Measurements from ENCODE around the gene CNTRL.
"Not testable (repeated sequence)": the region's sequence is repeated elsewhere in the genome, so short reads cannot be mapped to it uniquely, and the experiment has no call there.

Gene CNTRL

DNA sequence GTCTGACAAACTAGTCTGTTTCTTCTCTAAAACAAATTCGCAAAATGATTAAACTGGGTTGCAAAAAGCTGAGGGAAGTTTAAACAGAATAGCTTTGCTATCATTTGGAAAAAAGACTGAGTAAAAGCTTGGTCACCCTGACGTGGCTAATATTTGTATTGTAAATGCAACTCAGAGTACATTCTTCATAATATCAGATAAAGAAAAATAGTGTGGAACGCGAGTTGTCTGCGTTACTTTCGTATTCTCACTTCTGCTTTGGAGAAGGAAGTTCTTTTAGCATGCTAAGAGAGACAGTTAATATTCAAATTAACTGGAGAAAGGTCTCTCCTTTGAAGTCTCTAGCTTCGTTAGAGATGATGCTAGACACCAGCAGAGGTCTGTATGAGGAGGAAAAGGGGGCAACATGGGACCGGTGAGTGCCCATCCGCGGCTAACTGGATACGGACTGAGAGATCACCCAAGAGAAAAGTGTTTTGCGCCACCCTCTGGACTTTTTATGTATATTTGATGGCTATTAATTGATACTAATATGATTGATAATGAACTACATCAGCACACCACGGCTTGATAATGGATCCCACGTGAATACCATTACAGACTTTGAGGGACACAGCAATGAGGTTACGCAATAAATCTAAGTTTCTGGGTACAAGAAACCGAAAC is 2.9 kb upstream of the CNTRL start:
- no peak for DNase-seq (ENCODE audit: low read depth)

DNA sequence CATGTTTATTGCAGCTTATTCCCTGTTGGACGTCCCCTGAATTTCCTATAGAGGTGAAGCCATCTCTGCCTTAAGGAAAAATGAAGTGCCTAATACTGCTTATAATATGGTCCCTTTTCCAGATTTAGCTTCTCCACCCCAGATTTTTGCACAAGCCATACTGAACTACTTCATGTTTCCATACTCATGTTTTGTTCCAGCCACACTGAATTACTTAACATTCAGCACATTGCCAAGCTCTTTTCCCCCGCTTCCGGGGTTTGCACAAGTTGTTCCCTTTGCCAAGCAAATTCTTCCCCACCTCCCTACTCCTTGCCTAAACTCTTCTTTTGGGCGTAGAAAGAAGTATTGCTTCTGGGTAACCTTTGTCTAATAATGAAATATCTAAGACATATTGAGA is 1.7 kb upstream of the CNTRL start:
- no peak for DNase-seq (ENCODE audit: low read depth)

DNA sequence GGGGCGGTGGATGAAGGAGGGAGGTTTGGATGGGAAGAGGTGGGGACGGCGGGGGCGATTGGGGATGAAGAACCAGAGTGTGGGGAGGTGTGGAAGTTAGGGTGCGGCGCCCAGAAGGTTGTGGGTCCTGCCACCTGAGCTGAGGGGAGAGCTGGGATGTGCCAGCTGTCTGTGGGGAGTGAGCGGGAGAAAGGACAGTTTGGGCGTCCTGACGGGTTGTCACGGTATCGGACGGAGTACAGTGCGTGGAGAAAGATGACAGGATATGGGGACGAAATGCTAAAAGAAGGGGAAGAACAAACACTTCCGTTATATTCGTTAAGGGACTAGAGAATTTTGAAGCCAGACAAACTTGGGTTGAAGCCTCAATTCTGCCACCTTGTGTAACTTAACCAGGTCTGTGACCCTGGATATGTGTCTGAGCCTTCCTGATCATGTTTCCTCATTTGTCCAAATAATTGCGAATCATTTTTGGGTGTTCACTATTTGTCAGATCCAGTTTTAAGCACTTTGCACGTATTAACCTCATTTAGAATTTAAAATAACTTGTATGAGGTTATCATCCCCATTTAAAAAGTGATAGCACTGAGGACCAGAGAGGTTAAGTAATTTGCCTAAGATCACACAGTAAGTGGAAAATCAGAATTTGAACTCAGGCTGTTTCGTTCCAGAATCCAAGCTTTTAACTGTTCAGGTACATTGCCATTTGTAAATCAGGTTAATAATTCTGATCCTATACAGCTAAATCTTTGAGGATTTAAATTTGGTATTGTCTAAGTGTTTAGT is 689 bp downstream of the CNTRL start:
- no peak for DNase-seq (ENCODE audit: low read depth)

DNA sequence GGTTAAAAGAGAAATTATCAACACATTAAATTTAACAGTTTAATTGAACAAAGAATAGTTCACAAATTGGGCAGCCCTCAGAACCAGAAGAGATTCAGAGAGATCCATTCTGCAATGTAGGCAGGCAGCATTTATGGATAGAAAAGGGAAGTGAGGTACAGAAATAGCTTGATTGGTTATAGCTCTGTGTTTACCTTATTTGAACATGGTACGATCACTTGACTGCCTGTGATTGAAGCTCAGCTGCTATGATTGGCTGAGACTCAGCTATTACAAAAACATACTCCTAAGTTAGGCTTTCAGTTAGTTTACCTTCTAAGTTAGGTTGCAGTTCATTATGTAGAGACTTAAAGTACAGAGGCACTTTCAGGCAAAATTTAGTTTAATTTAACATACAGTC is 7.3 kb downstream of the CNTRL start:
- DNase-seq (ENCODE audit: low read depth) = no peak

DNA sequence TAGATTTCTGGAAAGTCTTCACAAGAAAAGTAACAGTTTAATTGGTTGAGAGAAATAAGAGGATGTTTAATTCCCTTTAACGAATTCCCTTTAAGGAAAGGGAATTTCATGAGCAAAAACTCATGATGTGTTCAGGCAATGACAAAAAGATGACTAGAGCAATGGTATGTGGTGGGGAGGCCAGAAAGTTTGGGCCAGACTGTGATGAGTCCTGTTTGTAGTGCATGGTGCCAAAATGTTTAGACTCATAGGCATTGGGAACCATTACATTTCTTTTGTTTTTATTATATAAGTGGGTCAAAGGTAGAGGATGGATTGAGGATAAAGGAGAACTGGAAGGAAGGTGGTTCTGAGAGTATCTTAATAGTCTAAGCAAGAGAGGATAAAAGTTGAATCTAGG is 10.9 kb downstream of the CNTRL start:
- DNase-seq (ENCODE audit: low read depth) = no peak

DNA sequence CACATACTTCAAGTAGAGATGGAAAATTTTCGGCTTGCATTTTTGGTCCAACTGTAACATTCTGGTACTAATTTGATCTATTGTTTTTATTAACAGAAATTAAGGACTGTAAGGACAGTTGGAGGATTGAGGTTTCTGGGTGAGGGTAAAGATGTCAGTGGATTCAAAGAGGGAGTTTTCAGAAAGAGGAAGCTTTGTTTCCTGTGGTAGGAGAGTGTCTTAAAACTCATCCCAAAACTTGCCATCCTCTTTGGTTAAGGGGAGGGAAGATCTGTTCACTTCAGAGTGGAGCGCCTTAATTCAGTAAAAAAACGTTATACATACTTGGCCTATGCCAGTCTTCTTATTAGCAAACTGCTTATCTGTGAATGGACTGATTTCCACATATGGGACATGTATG is 13.8 kb downstream of the CNTRL start:
- DNase-seq (ENCODE audit: low read depth) = no peak

DNA sequence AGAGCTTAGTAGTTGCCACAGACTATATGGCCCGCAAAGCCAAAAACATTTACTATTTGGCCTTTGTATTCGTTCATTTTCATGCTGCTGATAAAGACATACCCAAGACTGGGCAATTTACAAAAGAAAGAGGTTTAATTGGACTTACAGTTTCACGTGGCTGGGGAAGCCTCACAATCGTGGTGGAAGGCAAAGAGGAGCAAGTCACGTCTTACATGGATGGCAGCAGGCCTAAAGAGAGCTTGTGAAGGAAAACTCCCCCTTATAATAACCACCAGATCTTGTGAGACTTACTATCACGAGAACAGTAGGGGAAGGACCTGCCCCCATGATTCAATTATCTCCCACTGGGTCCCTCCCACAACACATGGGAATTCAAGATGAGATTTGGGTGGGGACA is 16.0 kb downstream of the CNTRL start:
- not testable (repeated sequence) for DNase-seq (ENCODE audit: low read depth)

DNA sequence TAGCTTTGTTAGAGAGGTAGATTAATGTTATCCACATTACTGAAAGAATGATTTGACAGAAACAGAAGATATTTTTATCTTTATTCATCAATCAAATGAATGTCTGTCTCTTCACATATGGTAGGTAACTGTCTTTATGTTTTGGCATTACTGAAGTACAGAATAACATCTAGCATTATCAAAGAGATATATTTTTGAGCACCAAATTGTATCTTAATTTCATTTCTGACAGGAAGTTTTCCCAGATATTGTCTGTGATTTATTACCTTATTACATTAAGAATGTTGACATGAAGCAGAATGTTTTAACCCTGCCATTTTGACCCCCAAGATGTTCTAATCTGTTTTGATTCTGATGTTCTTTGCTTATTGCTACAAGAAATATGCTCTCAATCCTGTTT is 20.3 kb downstream of the CNTRL start:
- no peak for DNase-seq (ENCODE audit: low read depth)

DNA sequence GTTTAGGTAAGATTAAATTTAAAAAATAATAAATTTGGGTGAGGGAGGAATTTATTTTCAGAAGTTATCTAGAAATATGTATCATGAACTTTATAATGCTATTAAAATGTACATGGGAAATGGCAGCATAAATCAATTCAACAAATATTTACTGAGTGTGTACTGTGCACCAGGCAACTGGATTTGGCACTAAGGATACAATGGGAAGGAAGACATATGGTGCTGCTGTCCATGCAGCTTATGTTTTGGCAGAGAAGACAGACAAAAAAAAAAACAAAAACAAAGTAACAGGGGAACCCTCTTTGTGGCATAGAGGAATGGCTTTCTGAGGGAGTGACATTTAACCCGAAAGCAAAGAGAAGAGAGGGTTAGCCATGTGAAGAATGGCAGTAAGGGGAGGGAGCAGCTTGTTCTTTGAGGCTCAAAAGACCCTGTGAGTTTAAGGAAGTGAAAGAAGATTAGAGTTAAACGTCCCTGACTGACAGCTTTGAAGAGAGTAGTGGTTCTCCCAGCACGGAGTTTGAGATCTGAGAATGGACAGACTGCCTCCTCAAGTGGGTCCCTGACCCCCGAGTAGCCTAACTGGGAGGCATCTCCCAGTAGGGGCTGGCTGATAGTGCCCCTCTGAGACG is 23.9 kb downstream of the CNTRL start:
- no peak for DNase-seq (ENCODE audit: low read depth)

DNA sequence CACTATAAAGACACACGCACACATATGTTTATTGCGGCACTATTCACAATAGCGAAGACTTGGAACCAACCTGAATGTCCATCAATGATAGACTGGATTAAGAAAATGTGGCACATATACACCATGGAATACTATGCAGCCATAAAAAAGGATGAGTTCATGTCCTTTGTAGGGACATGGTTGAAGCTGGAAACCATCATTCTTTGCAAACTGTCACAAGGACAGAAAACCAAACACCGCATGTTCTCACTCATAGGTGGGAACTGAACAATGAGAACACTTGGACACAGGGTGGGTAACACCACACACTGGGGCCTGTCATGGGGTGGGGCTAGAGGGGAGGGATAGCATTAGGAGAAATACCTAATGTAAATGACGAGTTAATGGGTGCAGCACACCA is 29.3 kb downstream of the CNTRL start:
- DNase-seq (ENCODE audit: low read depth) = not testable (repeated sequence)

DNA sequence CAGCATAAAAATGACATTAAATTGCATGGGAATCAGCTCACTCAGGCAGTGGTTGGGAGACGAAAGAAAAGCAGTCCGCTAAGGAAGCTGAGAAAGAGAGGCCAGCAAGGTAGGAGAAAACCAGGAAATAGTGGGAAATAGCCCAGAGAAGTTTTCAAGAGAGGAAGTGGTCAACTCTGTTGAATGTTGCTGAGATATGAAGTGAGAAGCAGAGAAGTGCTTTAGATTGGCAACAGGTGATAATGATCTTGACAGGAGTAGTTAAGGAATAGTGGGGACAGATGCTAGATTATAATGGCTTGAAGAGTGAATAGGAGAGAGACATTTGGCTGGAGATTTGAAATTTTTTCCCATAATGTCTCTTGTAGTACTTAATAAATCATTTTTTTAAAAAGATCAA is 30.8 kb downstream of the CNTRL start:
- no peak for DNase-seq (ENCODE audit: low read depth)

DNA sequence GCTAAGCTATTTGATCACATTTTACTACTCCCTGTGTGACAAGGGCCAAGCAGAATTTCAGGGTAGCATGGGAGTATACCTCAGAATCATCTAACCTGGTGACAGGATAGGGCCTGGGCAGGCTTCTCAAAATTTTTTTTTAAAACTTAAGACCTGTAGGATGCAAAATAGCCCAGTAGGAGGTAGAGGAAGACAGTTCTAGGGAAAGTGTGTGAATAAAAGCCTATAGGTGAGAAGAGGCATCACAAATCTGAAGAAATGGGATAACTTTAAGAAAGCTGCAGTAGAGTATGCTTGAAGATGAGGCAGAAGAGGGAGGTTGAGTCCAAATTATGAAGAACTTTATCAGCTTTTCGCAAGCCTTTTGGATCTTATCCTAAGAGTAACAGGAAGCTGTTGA is 32.3 kb downstream of the CNTRL start:
- no peak for DNase-seq (ENCODE audit: low read depth)

DNA sequence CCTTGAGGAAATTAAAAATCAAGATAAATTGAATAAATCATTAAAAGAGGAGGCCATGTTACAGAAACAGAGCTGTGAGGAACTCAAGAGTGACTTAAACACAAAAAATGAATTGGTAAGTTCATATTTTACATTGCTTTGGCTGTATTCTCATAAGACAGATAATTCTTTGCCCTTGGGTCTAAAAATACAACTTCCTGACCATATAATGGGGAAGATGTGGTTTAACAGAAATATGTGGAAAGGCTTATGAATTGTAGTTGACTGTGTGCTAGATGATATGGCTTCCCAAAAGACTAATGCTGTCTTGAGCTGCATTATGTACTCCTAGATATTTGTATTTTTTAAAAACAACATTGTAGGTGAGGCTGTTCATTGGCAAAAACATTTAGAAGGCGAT is 33.1 kb downstream of the CNTRL start:
- no peak for DNase-seq (ENCODE audit: low read depth)

DNA sequence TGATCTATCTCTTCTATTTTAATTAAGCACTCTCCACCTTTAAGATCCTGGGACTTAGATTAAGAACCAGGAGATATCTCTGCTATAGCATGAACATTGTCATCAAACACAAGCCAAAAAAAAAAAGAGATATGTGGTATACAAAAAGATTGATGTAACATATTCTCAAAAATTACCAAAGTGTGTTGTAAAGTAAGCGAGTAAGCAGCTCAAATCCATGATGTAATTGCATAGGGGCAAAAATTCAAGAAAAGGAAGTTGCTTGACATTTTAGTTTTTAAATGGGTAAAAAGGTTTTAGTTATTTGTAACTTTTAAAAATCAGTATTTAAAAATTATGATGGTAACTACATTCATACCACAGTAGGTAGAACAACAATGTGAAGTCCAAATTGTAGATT is 40.7 kb downstream of the CNTRL start:
- DNase-seq (ENCODE audit: low read depth) = no peak

DNA sequence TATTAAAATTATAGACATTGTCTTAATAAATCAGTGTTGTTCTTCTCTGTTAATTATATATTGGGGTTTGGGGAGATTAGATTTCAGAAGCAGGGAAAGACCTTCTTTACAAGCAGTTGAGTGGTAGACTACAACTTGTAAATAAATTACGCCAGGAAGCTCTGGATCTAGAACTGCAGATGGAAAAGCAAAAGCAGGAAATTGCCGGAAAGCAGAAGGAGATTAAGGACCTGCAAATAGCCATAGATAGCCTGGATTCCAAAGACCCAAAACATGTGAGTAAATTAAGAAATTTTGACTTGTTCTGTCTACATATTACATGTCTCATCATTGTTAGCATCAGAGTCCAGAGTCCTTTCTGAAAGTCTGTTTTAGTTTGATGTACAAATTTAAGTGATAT is 43.5 kb downstream of the CNTRL start:
- no peak for DNase-seq (ENCODE audit: low read depth)

DNA sequence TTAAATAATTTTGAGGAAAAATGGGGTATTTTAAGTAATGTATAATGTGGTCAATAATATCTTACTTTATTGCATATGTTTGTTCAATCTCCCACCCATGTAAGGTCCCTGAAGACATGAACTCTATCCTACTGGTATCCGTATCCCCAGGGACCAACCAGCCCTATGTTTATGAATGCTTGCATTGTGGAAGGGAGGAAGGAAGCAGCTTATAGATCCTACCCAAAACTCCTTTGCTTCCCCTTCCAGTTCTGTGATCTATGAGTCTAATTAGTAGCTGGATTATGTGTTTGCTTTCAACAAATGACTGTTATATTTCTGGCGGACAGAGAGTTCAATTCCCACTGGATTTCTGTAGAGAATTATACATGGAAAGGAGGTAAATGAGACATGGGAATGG is 45.6 kb downstream of the CNTRL start:
- no peak for DNase-seq (ENCODE audit: low read depth)

DNA sequence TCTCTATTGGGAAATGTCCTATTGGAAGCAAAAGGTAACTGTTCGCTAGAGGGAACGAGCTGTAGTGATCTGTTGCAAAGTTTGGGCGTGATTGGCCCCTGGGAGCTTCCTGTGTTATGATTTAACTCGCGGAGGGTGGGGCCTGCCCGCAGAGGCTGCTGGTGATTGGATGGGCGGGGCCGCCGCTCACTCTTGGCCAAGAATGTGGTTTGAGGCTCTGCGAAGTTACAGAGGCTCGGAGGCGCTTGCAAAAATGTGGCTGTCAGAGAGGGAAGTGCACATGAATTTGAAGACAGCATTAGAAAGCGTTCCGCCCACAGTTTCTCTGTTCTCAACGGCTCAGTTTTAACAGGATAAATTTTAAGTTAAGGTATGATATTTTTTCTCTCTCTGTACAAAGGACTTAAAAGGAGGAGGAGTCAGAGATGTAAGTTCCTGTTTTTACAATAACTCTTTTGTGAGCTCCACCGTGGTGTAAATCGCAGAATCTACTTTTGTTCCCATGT is 46.9 kb downstream of the CNTRL start:
- DNase-seq (ENCODE audit: low read depth) = peak; percentile 81

DNA sequence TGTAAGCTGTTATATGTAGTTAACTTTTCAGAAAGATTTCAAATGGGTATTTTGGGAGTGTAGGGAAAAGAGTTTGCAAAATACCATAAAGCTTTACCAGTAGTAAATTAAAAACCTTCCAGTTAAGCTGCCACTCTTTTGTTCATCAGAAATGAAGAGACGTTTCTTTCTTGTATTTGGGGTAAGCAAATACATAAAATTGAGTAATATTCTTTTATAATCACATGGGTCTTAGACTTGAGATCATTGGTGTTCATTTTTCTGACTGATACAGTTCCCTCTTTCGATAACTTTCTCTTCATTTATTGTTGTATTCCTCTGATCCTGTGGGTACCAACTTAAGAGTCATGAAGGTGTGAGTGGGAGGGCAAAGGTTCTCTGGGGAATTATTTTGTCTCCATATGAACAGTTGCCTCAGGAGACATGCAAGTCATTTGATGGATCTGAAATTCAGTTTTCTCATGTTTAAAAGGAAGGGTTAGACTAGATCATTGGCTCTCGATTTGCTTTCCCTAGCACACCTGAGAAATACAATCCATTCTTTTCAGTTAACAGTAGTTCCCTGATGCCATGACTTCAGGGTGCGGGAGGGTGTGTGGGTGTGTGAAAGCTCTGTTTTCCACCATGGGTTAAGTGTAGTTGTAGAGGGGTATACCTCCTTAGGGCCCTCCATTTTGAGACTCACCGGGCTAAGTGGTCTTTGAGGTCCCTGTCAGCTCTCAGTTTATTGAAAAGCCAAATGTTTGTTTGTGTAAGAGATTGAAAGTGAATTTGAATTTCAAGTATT is 47.7 kb downstream of the CNTRL start:
- DNase-seq (ENCODE audit: low read depth) = no peak

DNA sequence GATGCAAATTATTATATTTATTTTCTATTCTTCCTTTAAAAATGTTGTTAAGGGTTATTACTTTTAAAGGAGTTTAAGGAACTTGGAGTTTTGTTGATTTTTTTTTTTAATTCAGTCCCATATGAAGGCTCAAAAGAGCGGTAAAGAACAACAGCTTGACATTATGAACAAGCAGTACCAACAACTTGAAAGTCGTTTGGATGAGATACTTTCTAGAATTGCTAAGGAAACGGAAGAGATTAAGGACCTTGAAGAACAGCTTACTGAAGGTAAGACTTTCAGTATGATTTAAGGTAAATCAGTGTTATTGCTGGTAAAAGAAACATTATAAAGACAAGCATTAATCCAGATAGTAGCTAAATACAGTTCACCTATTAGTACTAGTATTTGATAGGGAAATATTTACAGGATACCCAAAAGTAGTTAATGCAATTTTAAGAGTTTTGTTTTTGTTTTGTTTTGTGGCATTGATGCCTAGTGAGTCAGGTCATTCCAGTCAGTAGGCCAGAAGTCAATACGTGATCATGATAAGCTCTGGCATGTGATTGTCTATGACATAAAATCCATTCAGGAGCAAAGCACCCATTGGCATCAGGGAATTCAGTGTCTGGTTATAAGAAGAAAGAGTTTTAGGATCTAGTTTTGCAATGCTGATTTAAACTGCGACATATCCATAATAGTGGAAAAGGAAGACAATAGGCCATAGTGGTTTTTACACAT is 49.2 kb downstream of the CNTRL start:
- DNase-seq (ENCODE audit: low read depth) = no peak

DNA sequence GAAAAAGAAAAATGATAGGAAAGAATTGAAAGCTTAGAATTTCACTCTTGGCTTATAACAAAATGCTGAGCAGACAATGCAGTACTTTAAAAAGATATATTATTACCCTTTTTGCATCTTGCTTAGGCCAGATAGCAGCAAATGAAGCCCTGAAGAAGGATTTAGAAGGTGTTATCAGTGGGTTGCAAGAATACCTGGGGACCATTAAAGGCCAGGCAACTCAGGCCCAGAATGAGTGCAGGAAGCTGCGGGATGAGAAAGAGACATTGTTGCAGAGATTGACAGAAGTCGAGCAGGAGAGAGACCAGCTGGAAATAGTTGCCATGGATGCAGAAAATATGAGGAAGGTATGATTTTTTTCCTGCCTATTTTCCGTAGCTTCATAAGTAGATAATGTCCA is 50.8 kb downstream of the CNTRL start:
- no peak for DNase-seq (ENCODE audit: low read depth)

DNA sequence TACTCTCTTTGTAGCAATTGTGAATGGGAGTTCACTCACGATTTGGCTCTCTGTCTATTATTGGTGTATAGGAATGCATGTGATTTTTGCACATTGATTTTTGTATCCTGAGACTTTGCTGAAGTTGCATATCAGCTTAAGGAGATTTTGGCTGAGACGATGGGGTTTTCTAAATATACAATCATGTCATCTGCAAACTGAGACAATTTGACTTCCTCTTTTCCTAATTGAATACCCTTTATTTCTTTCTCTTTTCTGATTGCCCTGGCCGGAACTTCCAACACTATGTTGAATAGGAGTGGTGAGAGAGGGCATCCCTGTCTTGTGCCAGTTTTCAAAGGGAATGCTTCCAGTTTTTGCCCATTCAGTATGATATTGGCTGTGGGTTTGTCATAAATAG is 54.6 kb downstream of the CNTRL start:
- not testable (repeated sequence) for DNase-seq (ENCODE audit: low read depth)

Measured in stimulated activated CD8-positive, alpha-beta memory T cell treated with anti-CD3 and anti-CD28 coated beads, Interleukin-15, amount 100 ng/mL, for 24 hours (primary cell).